HG03060 (cell line): ENCODE data around the gene LCN15.
"Not testable (repeated sequence)": the region's sequence is repeated elsewhere in the genome, so short reads cannot be mapped to it uniquely, and the experiment has no call there.

Experiments used
- ATAC-seq: cut with Tn5 transposase; IDR thresholded peaks from one replicate; pipeline ENCODE4 v1.9.1; 2021; ENCODE audit warnings: low read depth, moderate number of reproducible peaks; ENCODE audit not compliant: unreplicated experiment

LCN15 gene

DNA sequence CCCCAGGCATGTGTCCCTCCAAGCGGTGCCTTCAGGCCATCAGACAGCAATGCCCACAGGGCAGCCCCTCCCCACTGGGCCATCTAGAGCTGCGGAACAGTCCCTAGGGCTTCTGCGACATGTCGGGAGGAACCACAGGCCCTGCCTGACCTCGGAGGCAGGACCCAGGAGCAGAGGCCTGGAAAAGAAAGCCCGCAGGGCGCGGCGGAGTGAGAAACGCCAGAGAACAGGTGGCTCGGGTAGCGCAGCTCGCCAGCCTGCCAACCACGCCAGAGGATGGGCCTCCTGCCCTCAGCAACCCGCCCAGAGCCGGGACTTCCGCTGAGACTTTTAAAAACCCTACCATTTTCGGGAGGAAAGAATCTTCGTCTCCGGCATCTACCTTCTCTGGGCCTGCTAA, 7.0 kb downstream of the LCN15 start:
- no peak for ATAC-seq

DNA sequence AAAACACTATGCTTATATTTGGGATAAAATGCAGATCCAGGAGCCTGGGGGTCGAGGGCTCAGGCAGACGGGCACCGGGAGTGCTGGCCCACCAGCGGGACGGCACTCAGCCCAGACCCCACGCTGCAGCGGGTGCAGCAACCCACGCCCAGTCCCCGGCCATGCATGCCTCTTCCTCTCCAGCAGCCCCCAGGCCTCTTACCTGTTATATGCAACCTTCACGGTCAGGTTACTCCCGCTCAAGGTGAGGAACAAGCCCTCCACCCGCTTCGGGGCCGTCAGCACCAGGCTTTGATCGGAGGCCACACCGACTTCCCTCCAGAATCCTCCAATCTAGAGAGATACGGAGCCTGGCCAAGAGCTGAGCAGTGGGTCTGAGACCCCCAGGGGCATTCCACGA, 7.5 kb downstream of the LCN15 start:
- no peak for ATAC-seq

DNA sequence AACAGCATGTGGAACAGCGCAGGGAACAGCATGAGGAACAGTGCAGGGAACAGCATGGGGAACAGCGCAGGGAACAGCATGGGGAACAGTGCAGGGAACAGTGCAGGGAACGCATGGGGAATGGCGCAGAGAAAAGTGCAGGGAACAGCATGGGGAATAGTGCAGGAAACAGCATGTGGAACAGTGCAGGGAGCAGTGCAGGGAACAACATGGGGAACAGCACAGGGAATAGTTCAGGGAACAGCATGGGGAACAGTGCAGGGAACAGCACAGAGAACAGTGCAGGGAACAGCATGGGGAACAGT, 8.2 kb downstream of the LCN15 start:
- no peak for ATAC-seq

DNA sequence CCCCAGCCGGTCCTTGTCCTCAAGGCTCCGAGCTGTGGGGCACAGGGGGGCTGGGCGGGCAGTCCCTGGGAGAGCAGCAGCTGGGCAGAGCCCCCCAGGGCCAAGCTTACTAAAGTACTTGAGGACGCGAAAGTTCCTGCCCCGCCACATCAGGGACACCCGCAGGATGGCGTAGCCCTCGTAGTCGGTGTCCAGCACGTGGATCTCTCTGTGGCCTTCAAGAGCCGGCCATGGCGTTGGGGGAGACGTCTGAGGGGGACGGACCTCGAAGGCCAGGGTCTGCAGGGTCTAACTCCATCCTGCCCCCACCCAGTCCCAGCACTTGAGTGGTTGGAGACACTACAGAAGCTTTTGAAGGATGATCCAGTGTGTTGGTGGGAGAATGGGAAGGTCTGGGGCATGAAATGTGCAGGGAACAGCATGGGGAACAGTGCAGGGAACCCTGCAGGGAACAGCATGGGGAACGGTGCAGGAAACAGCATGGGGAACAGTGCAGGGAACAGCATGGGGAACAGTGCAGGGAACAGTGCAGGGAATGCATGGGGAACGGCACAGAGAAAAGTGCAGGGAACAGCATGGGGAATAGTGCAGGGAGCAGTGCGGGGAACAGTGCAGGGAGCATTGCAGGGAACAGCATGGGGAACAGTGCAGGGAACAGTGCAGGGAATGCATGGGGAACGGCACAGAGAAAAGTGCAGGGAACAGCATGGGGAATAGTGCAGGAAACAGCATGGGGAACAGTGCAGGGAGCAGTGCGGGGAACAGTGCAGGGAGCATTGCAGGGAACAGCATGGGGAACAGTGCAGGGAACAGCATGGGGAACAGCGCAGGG, 8.8 kb downstream of the LCN15 start:
- not testable (repeated sequence) for ATAC-seq

DNA sequence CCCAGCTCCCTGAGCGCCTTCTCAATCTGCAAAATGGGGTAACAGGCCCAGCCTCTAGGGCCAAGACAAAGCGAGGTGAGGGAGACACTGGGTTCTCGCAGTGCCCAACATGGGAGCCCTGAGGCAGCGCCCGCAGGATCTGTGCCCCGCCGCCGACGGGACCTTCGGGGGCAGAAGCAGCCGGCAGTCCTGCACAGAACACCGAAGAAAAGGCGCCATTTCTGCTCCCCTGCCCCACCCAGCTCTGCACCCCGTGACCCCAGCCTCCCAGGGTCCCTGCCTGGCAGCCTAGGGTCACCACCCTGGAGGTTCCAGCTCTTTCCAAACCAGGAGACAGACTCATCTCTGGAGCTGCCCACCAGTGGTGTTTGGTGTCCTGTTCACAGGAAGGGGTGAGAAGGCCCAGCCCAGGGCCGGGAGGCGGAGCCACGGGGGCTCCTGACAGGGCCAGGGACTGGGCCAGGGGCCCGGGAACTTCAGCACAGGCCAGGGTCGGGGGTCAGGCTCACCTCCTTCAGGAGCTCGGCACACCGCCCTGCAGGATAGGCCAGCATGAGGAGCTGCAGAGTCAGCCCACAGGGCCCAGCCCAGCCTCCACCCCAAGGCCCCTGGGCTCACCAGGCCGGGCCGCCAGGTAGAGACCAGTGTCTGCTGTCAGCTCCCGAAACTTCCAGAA, 9.6 kb downstream of the LCN15 start:
- no peak for ATAC-seq

DNA sequence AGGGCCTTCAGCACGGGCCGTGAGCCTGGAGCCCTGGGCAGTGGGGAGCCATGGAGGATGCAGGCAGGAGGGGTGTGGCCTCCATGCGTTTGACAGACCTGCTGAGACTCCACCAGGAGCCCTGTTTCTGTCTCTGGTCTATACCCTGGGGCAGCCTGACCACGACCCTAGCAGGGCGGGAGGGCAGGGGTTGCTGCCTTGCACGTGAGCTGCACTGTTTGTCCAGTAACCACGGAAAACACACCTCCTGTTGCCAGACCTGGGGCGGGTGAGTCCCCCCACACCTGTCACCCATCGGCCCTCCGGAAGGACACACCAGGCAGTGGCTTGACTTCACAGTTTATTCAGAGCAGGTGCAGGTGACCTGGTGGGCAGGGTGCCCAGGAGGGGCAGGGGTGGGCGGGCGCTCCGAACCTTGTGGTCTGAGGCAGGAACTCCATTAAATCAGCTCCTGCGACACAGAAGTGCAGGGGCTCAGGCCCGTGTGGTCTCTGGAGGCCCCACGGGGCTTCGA, 10.2 kb downstream of the LCN15 start:
- ATAC-seq: no peak

DNA sequence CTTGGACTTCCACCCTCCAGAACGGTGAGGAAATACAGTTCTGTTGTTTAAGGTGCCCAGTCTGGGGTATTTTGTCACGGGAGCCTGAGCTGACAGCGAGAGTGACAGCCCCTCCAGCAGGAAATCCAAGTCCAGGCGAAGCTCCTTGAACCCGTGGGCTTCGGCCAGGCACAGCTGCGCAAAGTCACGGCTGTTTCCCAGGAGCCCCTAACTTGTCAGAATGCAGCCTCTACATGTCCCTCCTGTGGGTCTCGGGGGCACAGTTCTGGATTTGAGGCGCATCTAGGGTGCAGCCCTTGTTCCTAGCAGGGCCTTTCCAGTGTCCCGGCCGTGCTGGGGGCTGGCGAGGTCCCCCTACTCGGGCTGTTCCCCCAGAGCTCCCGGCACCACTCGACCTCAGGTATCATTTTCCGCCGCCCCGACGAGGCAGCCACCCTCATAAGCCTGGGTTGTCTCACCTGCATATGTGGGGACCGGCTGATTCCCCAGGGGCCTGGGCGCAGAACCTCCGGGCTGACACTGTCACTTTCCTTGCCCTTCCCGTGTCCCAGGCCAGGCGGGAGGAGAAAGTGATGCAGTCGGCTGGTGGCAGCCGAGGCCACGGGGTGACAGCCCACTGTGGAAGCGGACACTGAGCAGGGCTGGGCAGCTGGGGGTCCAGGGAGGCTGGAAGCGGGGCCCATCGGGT, 10.8 kb downstream of the LCN15 start:
- ATAC-seq: no peak

DNA sequence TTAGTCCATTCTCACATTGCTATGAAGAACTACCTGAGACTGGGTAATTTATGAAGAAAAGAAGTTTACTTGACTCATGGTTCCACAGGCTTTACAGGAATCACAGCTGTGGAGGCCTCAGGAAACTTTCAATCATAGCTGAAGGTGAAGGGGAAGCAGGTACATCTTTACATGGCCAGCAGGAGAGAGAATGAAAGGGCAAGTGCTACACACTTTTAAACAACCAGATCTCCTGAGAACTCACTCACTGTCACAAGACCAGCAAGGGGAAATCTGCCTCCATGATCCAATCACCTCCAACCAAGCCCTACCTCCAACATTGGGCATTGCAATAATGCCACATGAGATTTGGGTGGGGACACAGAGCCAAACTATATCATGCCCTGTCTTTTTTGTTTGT, 12.5 kb downstream of the LCN15 start:
- no peak for ATAC-seq

DNA sequence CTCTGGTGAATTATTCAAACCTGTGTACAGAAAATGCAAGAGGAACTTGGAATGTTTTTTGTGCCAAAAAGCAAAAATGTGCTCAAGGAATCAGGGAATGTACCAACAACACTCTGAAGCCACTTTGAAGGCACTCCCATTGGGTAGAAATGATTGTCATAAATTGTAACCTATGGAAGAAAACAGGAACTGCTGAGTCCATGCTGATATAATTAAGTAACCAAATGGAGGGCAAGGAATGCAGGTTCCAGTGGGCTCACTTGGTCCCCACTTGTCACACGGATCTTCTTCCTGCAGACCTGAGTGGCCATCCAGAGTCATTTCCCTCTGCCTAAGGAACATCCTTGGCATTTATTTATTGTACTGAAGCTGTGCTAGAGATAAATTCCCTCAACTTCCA, 13.1 kb downstream of the LCN15 start:
- ATAC-seq: no peak

DNA sequence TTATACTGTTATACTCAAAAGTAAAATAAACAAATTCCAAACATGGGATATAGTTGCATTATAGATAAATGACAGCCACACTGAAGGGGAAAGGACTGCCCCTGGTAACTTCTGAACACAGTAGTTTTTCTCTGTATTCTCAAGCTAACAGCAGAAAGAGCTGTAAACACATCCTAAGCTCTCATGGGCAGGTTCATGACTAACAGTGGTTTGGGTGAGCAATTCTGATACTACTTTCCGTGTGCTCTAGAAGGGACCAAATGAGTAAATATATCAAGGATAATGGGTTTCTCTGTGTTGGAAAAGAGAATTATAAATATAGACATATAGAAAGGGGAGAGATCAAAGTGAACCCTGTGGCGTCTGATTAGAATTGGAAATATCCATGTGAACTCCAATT, 13.8 kb downstream of the LCN15 start:
- no peak for ATAC-seq

DNA sequence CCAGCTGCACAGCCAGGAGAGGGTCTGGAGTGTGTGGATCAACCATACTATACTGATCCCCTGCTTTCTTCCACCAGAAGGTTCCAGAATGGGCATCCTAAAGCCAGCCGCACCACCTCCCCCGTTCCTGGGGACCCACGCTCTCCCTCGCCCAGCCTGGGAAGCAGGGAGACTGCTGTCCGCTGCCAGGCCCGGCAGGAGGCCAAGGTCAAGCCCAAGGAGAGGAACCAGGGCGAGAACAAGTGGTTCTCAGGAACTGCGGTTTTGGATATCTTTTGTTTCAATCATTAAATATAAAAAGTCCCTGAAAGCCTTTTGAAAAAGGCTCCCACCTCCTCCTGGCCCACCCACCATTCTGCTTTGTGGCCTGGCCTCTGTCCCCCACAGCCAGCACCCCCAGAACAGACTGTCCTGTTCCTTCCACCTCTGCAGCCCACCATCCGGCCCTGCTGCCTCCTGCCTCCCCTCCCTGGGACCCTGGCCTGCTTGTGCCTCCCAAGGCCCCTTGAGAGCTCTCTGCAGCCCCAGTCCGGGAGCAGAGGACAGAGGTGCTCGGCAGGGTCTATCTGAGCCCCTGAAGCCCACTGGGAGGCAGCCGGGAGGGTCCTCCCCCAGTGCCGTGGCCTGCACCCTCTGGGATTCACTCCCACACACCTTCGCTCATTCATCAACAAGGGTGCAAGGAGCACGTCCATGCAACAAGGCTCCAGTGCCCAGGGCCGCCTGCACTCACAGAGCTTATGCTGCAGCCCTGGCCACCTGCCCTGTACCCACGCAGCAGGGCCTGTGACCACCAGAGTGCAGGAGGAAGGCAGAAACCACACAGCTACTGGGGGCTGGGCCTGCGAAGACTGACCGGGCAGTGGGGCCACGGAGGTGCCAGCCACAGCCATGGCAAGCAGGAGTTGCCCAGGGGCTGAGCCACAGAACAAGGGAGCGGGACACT, 15.4 kb downstream of the LCN15 start:
- ATAC-seq: no peak

DNA sequence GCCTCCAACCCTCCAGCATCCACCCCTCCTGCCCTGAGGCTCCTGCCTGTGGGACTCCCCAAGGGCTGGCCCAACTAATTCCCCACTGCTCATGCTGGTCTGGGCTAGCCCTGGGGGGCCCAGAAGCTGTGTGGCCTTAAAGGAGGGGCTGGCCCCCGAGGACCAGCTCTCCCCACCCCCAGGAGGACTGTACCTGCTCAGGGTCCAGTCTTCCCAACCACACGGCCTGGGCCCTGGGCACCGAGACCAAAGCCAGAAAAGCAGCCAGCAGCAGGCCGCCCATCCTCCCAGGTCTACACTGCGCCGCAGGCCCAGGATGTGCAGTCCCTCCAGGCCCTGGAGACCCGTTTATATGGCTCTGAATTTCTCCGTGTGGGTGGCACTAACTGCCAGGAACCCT, 16.1 kb downstream of the LCN15 start, which contains the start of gene LCN6:
Gene LCN6 (minus strand): TSS at position 325 of the 400 bp plus-strand sequence. CDS start 42 bp downstream, at position 283.
- ATAC-seq: no peak

DNA sequence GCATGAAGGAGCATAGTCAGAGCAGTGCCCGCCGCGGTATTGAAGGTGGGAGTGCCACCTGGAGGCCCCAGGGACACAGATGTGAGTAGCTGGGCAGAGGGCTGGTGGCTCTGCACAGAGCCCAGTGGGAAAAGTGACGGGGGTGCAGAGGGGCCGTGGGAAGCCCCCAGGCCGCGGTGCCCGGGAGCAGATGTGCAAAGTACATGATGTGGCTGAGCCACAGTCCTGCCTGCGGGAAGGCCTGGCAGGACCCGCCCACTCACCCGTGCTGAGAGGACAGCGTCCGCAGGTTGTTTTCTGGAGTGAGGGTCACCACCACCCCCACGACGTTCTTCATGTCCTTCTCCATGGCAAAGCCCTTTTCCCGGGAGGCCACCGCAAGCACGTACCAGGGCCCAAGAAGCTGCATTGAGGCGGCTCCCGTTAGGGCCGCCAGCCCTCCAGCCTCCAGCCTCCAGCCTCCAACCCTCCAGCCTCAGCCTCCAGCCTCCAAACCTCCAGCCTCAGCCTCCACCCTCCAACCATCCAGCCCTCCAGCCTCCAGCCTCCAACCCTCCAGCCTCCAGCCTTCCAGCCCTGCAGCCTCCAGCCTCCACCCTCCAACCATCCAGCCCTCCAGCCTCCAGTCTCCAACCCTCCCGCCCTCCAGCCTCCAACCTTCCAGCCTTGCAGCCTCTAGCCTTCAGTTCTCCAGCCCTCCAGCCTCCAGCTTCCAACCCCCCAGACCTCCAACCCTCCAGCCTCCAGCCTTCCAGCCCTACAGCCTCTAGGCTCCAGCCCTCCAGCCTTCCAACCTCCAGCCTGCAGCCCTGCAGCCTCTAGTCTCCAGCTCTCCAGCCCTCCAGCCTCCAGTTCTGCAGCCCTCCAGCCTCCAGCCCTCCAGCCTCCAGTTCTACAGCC, 16.9 kb downstream of the LCN15 start:
- ATAC-seq: no peak

DNA sequence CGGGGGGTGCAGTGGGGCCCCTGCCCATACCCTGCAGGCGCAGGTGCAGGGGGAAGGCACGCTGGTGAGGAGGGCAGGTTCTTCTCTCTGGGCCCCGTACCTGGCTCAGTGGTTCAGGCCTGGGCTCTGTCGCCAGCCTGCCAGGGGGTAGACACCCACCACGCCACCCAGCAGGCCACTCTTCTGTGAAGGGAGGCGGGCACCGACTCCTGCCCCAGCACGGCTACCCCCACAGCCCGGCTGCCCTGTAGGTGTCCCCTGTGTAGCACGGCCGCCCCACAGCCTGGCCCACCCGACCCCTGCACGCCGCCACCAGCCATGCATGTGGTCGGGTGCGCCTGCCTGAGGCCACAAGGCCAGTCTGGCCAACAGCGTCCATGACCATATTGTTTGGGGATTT, 17.7 kb downstream of the LCN15 start:
- no peak for ATAC-seq

DNA sequence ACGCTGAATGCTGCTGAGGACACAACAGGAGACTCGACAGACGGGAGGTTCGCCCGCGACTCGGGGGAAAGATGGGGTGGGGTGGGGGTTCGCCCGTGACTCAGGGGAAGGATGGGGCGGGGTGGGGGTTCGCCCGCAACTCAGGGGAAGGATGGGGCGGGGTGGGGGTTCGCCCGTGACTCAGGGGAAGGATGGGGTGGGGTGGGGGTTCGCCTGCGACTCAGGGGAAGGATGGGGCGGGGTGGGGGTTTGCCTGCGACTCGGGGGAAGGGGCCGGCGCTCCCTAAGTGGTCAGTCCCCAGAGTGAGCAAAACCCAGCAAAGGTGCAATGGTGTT, 18.2 kb downstream of the LCN15 start:
- ATAC-seq: no peak

DNA sequence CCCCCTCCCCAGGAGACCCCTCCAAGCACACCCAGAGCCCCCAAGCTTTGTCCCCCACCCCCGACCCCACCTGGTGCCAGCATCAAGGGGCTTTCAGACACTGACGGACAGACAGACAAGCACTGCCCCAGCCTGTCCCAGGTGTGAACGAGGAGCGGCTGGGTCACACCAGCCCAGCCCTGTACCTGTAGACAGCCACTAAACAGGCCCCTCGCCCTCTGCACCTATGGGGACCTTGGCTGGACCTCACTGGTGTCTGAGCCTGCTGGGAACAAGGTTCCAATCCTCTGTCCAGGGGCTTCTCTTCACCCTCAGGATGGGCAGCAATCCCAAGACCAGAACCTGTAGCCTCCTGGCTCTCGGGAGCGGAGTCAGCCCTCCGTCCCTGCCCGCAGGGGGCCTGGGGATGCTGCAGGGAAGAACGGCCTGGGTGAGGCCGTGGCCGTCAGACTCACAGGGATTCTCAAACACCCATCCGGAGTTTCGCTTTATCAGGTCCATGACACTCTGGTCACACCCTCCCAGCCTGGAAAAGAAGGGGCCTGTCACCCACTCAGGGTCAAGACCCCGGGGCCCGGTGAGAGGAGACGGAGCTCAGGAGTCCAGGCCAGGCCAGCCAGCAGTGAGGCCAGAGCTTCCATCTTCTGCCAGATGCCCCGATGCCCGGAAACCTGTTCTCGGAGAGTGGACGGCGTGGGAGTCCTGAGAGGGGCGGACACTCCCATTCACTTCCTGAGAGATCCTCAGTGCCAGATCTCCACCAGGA, 18.7 kb downstream of the LCN15 start:
- no peak for ATAC-seq

DNA sequence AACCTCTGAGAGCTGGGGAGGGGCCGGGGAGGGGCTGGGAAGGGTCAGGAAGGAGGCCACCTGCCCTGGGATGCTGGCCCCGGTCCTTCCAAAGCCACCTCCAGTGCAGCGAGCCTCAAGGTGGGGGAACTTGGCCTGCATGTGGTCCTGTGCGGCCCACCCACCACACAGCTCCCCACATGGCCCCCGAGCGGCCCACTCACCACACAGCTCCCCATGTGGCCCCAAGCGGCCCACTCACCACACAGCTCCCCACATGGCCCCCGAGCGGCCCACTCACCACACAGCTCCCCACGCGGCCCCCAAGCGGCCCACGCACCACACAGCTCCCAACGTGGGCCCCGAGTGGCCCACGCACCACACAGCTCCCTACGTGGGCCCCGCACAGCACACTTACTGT, 19.5 kb downstream of the LCN15 start:
- ATAC-seq: no peak

DNA sequence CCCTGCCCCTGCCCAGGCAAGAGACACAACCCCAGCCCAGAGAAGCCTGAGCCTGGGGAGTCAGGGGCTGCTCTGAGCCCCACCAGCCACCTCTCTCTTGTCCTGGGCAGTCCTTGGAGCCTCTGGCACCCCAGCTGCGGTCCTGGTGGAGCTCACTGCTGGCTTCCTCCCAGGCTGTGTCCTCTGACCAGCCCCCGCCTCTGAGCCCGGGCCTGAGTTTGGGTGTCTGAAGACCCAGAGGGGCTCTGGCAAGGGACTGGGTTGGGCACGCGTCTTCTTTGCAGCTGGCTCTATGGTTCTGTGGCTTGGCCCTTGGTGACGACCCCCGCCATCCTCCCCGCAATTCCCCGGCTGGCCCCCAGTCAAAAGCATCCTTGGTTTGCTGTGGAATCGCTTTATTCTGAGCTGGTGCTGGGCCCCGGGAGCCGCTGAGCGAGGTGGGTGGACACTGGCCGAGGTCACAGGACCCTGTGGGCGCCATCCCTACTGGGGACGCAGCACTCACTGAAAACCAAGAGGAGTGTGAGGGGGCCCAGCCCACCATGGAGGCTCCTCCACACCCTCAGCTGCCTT, 20.6 kb downstream of the LCN15 start:
- no peak for ATAC-seq
